GM19395 (cell line): ENCODE data around the gene GAST.

Source experiments
- ATAC-seq: cut with Tn5 transposase; IDR thresholded peaks from one replicate; pipeline ENCODE4 v1.9.1; 2021; ENCODE audit warnings: mild to moderate bottlenecking, moderate library complexity; ENCODE audit not compliant: unreplicated experiment

GAST gene

DNA sequence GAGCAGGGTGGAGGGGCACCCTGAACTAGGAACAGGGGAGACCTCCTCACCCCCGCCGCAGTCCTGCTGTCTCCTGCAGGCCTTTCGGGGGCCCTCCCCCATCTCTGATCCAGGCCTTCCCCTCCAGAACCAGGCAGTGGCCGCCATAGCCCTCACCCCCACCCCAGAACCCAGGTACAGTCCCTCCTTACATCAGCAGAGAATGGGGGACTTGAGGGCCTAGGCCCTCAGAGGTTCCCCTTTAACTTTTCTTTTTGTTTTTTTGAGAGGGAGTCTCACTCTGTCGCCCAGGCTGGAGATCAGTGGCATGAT, 26.6 kb downstream of the GAST start:
- ATAC-seq = no peak

DNA sequence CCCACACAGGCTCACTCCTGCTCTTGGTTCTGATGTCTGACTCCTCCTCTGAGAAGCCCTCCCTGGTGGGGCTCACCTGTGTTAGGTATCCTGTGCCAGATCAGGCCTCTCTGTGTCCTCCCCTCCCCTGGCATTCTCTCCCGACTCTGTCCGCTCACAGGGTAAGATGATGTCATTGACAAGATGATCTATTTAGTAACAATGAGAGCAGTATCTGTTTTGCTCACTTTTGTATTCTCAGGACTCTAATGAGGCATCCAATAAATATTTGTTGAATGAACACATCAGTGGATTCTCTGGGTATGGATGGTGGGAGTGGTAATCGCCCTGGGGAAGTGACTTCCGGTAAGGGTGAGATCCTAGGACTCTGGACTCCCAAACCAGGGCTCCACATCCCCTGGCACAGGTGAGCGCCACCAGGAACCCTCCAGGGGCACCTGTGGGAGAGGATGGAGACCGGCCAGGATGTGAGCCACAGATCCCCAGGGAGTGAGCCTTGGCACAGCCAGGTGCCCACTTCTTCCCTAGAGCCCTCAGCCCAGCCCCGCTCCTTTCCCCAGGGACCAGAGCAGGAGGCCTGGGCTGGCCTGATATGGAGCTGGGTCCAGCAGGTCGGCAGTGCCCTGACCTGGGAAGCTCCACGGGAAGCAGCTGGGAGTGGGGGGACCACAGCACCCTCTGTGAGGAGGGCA, 27.7 kb downstream of the GAST start:
- ATAC-seq = no peak

DNA sequence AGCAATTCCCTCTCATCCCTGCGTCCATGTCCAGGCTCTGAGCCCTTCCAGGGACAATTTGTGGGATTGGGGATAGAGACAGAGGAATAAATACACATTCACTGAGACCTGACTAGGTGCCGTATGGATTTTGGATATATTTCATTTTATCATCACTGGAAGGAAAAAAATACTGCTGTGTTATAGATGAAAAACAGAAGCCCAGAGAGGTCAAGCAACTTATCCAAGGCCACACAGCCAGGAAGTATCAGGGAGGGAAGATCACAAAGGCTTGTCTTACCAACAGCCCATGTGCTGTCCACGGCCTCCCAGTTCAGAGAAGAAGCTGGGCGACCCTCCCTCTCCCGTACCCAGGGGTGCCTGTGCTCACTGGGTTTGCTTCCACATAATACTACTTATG, 28.4 kb downstream of the GAST start:
- ATAC-seq = no peak

DNA sequence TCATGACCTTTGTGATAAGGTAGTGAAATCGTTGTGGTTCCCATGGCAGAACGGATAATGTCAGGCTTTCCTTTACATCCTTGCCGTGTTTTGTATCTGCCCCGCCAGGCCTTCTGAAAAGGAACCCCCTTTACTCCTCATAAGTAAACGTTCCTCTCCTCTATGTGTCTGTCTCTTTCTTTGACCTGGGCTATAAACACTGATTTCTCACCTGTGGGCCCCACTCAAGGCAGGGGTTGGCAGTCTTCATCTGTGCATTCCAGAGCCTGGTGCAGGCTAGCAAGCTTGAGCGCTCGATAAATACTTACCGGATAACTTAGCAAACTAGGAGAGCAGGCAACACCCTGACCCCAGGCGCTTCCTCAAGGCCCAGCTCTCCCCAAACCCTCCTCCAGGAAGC, 29.6 kb downstream of the GAST start:
- ATAC-seq = no peak

DNA sequence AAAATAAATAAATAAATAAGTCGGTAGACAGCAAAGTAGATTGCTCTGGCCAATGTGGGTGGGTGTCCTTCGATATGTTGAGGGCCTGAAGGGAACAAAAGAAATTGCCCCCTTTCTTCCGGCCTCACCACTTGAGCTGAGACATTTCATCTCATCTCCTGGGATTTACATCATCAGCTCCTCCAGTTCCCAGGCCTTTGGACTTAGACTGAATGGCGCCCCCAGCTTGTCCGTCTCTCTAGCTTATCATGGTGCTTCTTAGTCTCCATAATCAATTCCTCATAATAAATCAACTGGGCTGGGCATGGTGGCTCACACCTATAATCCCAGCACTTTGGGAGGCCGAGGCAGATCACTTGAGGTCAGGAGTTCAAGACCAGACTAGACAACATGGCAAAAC, 36.1 kb downstream of the GAST start:
- ATAC-seq = no peak

DNA sequence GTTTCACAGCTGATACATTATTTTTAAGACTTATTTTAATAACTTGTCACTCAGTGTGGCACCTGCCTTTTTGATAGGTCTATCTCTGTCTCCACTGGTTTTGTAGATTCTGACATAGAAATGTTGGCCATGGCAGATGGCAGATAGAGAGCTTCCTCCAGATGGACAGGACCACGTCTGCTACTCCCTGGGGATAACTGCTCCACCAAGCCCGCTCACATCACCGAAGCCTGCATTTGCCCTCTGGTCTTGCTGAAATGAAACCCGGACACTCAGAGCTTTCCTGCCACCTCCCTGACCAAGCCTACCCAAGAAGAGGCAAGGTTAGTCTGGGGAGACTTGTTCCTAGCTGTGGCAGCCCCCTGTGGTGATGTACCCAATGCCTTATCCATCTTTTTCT, 38.7 kb downstream of the GAST start:
- ATAC-seq = no peak

DNA sequence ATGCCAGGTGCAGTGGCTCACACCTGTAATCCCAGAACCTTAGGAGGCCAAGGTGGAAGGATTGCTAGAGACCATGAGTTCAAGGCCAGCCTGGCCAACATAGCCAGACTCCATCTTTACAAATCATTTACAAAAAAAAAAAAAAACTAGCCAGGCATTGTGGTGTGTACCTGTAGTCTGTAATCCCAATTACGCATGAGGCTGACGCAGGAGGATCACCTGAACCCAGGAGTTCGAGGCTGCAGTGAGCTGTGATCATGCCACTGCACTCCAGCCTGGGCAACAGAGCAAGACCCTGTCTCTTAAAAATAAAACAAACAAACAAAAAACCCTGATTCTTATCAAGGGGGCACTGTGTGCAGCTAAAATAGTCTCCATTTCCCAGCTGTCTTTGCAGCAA, 39.2 kb downstream of the GAST start:
- ATAC-seq = no peak

DNA sequence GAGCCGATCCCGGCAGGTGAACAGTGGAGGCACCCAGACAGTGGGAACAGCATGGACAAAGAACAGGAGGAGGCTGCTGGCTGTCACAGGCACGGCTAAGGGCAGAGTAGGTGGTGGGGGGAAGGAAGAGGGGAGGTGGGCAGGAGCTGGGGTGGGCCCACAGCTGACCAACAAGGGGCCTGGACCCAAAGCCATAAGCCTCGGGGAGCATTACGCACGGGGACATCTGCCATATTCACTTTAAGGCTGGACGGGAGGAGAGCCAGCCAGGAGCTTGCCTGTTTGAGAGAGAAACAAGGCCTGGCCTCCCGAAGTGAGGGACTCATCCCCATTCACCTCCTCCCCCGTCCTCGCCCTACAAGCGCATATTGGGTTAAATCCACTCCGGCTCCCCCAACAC, 41.9 kb downstream of the GAST start:
- no peak for ATAC-seq

DNA sequence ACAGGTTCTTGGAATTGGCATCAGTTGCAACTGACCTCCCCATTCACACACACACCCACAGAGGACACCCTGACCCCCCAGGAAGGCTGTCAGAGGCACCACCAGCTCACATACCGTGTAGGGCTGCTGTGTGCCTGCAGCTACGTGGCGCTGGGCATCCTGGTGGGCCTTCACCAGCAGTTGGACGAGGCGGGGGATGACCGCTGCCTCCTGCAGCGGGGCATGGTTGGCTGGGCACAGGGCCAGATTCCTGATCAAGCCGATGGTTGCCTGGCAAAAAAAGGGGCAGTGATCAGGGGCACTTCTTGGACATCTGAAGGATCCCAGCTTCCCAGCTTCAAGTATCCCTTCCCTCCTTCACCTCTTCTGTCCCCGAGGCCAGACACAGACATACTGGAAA, 46.5 kb downstream of the GAST start:
- no peak for ATAC-seq

DNA sequence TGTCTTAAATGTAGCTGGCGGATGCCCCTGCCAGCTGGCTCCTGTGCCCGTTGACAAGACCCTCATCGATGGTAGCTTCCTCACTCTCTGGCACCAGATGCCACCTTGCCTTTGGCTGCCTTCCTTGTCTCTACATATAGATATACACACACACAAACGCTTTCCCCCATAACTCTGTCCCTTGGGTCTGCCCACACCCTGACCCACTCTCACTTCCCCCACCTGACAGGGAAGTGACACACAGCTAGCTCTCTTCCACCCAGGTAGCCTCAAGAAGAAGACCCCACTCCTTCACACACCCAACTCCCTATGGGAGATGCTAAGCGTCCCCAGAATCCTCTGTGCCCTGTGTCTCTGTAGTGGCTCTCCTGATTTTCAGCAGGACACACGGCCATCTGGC, 48.7 kb downstream of the GAST start:
- no peak for ATAC-seq

DNA sequence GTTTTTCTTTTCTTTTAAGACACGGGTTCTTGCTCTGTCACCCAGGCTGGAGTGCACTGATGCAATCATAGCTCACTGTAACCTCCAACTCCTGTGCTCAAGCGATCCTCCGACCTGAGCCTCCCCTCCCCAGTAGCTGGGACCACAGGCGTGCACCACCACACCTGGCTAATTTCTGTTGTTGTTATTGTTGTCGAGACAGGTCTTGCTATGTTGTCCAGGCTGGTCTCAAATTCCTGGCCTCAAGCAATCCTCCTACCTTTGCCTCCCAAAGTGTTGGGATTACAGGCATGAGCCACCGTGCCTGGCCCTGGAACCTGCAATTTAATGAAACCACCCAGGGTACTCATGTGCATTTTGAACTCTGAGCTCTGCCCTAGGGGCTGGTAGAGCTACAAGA, 50.3 kb downstream of the GAST start:
- no peak for ATAC-seq

DNA sequence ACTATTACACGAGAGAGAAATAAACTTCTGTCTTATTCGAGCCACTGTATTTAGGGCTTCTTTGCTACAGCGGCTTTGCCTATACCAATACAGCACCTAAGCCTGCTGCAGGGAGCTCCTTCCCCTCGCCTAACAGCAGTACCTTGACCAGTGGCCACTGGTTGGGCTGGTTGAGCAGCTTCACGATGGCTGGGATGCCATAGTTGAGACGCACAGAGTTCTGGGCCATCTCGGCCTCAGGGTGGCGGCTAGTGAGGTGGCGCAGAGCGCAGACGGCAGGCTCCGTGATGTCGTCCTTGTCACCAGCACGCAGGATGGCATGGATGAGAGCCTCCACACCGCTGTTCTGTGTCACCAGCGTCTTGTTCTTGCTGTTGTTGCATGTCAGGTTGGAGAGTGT, 50.7 kb downstream of the GAST start:
- no peak for ATAC-seq

DNA sequence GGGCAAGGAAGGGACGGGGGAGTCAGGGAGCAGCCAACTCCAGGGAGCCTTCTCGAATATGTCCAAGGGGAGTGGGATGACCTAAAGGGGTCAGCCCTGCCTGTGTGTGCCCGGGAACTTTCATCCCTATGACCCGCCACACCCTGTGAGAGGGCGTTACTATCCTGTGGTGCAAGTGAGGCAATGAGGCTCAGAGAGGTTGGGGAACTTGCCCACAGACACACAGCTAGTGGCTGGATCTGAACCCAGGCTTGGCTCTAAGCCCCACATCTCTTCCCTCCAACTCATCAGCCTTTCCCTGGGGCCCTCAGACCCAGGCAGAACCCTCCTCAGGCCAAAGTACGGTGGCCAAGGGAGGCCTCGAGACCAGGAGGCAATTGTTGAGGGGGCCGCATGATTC, 51.2 kb downstream of the GAST start:
- no peak for ATAC-seq
